H9 (cell line): ENCODE measurements around the gene ARHGAP15. TPM values are rescaled to one million over a fixed set of nuclear protein-coding genes. Genes with fewer than 3 reads are reported as not detected.

Experiments used
- DNase-seq: peaks from one replicate; pipeline ENCODE4 v3.0.0-alpha.2; 2017
- H2AFZ ChIP-seq: one replicate; pipeline ENCODE4 v1.6.1; 2013; ENCODE audit warnings: mild to moderate bottlenecking, low read length, control low read depth, moderate library complexity
- H2AK5ac ChIP-seq: 2 replicates; pipeline ENCODE4 v1.6.1; 2013; ENCODE audit warnings: low read length, control low read depth, mixed read lengths; ENCODE audit not compliant: insufficient read length
- H2BK120ac ChIP-seq: one replicate; pipeline ENCODE4 v1.6.1; 2013; ENCODE audit warnings: low read depth, mild to moderate bottlenecking, low read length, control low read depth, inconsistent platforms; ENCODE audit not compliant: poor library complexity, severe bottlenecking
- H2BK12ac ChIP-seq: 2 replicates; pipeline ENCODE4 v1.6.1; 2013; ENCODE audit warnings: low read length, control low read depth, mixed read lengths, low read depth; ENCODE audit not compliant: insufficient read length
- H2BK15ac ChIP-seq: 2 replicates; pipeline ENCODE4 v1.6.1; 2013; ENCODE audit warnings: low read depth, low read length, control low read depth
- H2BK20ac ChIP-seq: one replicate; pipeline ENCODE4 v1.6.1; 2013; ENCODE audit warnings: low read depth, mild to moderate bottlenecking, low read length, control low read depth, inconsistent platforms; ENCODE audit not compliant: poor library complexity, severe bottlenecking
- H2BK5ac ChIP-seq: 2 replicates; pipeline ENCODE4 v1.6.1; 2013; ENCODE audit warnings: low read length, control low read depth, mixed read lengths; ENCODE audit not compliant: insufficient read length
- H3K14ac ChIP-seq: 2 replicates; pipeline ENCODE4 v1.6.1; 2013; ENCODE audit warnings: low read length, control low read depth; ENCODE audit not compliant: insufficient read depth
- H3K18ac ChIP-seq: 2 replicates; pipeline ENCODE4 v1.6.1; 2013; ENCODE audit warnings: low read depth, mild to moderate bottlenecking, mixed read lengths, low read length, control low read depth; ENCODE audit not compliant: insufficient read length
- H3K23ac ChIP-seq: 2 replicates; pipeline ENCODE4 v1.6.1; 2013; ENCODE audit warnings: low read length, control low read depth, mixed read lengths, low read depth; ENCODE audit not compliant: insufficient read length
- H3K23me2 ChIP-seq: 2 replicates; pipeline ENCODE4 v1.6.1; 2013; ENCODE audit warnings: low read depth, mild to moderate bottlenecking, mixed read lengths, low read length, control low read depth; ENCODE audit not compliant: insufficient read length, poor library complexity, severe bottlenecking
- H3K27ac ChIP-seq: 2 replicates; pipeline ENCODE4 v1.5.1; 2013; ENCODE audit warnings: low read length, control low read depth, mixed read lengths, low read depth; ENCODE audit not compliant: insufficient read length
- H3K27me3 ChIP-seq: 2 replicates; pipeline ENCODE4 v1.6.1; 2013; ENCODE audit warnings: low read length, control low read depth, inconsistent platforms; ENCODE audit not compliant: insufficient read depth
- H3K4ac ChIP-seq: 2 replicates; pipeline ENCODE4 v1.6.1; 2013; ENCODE audit warnings: low read depth, mild to moderate bottlenecking, control low read depth, inconsistent platforms, low read length, moderate library complexity
- H3K4me1 ChIP-seq: 2 replicates; pipeline ENCODE4 v1.6.1; 2013; ENCODE audit warnings: low read length, control low read depth, inconsistent platforms; ENCODE audit not compliant: insufficient read depth
- H3K4me2 ChIP-seq: 2 replicates; pipeline ENCODE4 v1.6.1; 2013; ENCODE audit warnings: low read length, control low read depth, mixed read lengths; ENCODE audit not compliant: insufficient read length, insufficient read depth
- H3K56ac ChIP-seq: 2 replicates; pipeline ENCODE4 v1.6.1; 2013; ENCODE audit warnings: low read depth, mild to moderate bottlenecking, mixed read lengths, low read length, control low read depth; ENCODE audit not compliant: insufficient read length
- H3K79me1 ChIP-seq: 2 replicates; pipeline ENCODE4 v1.6.1; 2013; ENCODE audit warnings: low read depth, mild to moderate bottlenecking, moderate library complexity, low read length, control low read depth, inconsistent platforms; ENCODE audit not compliant: insufficient read depth, poor library complexity, severe bottlenecking
- H3K79me2 ChIP-seq: 2 replicates; pipeline ENCODE4 v1.6.1; 2013; ENCODE audit warnings: low read length, control low read depth, inconsistent platforms; ENCODE audit not compliant: insufficient read depth
- H3K9ac ChIP-seq: 2 replicates; pipeline ENCODE4 v1.6.1; 2013; ENCODE audit warnings: low read length, control low read depth, mixed read lengths; ENCODE audit not compliant: insufficient read length; ENCODE audit errors: extremely low read depth
- H3K9me3 ChIP-seq: one replicate; pipeline ENCODE4 v1.6.1; 2013; ENCODE audit warnings: low read depth, low read length, inconsistent platforms; ENCODE audit not compliant: control insufficient read depth
- H3T11ph ChIP-seq: one replicate; pipeline ENCODE4 v1.6.1; 2013; ENCODE audit warnings: mild to moderate bottlenecking, low read length, control low read depth, inconsistent platforms
- H4K20me1 ChIP-seq: one replicate; pipeline ENCODE4 v1.6.1; 2013; ENCODE audit not compliant: control insufficient read depth, insufficient read length, insufficient read depth
- H4K5ac ChIP-seq: 2 replicates; pipeline ENCODE4 v1.6.1; 2013; ENCODE audit warnings: low read depth, mild to moderate bottlenecking, mixed read lengths, low read length, control low read depth; ENCODE audit not compliant: insufficient read length
- H4K8ac ChIP-seq: replicated peaks from 2 replicates; pipeline ENCODE4 v1.6.1; 2013; ENCODE audit warnings: low read length, control low read depth, mixed read lengths, low read depth; ENCODE audit not compliant: insufficient read length
- H4K91ac ChIP-seq: 2 replicates; pipeline ENCODE4 v1.6.1; 2013; ENCODE audit warnings: low read depth, mild to moderate bottlenecking, moderate library complexity, mixed read lengths, low read length, control low read depth; ENCODE audit not compliant: insufficient read length
- H3K27ac Mint-ChIP-seq, 3 experiments: 2 replicates in 2 of 3; 3 replicates in 1 of 3; pipeline ENCODE4 v1.8.0; 2020 to 2021; ENCODE audit warnings: mixed read lengths in 3 of 3, mild to moderate bottlenecking in 1 of 3, moderate library complexity in 1 of 3
- H3K27me3 Mint-ChIP-seq: 2 replicates; pipeline ENCODE4 v1.8.0; 2021; ENCODE audit warnings: low read depth, mild to moderate bottlenecking, moderate library complexity, mixed read lengths
- H3K36me3 Mint-ChIP-seq, 3 experiments: 2 replicates in 2 of 3; 3 replicates in 1 of 3; pipeline ENCODE4 v1.8.0; 2020 to 2021; ENCODE audit warnings: low read depth in 3 of 3, mixed read lengths in 3 of 3; ENCODE audit not compliant: insufficient read depth in 1 of 3
- H3K4me1 Mint-ChIP-seq, 2 experiments: 2 replicates each; pipeline ENCODE4 v1.8.0; 2020; ENCODE audit warnings: mixed read lengths in 2 of 2
- H3K4me3 Mint-ChIP-seq, 2 experiments: 2 replicates in 1 of 2; 3 replicates in 1 of 2; pipeline ENCODE4 v1.8.0; 2020 to 2021; ENCODE audit warnings: mild to moderate bottlenecking in 2 of 2, mixed read lengths in 2 of 2, moderate library complexity in 1 of 2
- H3K9me3 Mint-ChIP-seq, 2 experiments: 2 replicates in 1 of 2; 3 replicates in 1 of 2; pipeline ENCODE4 v1.8.0; 2020; ENCODE audit warnings: mild to moderate bottlenecking in 2 of 2, mixed read lengths in 2 of 2, moderate library complexity in 1 of 2
- CTCF ChIP-seq: fragments of 200-600 bp; sonication (generic); conservative IDR thresholded peaks from 3 replicates; pipeline ENCODE4 v1.8.0; 2021; ENCODE audit warnings: antibody characterized with exemption, mild to moderate bottlenecking
- WGBS: extraction: QIAGEN DNeasy Blood & Tissue Kit; methylation state at CpG from one replicate; pipeline ENCODE4 v1.1.7; 2013; ENCODE audit warnings: missing lambda C conversion rate, low lambda C conversion rate, mixed read lengths; ENCODE audit not compliant: insufficient read length; ENCODE audit errors: extremely low coverage; 5-methylcytosine and 5-hydroxymethylcytosine counted together
- total RNA-seq: library from RNA; stranded (reverse); gene quantifications from 2 replicates; pipeline ENCODE4 v1.2.1, GENCODE V29; 2021

ARHGAP15 gene
- total RNA-seq, 1 experiment from 2014 or later: not detected

- no peak overlapping the region for H3K4ac ChIP-seq
- H3K18ac ChIP-seq: no peak overlapping the region
- H3K27ac ChIP-seq: peak overlapping the region; percentile 51
- H2BK12ac ChIP-seq: no peak overlapping the region
- Mint-ChIP-seq H3K4me1 (peaks cover 50 to 57% of the 10 kb centered on the region in 2 experiments), H3K27ac (peak overlapping the region; percentile 24 to 84 (median 55); a peak in 5 of 7 replicates), H3K36me3 (no peaks in the 10 kb centered on the region; a peak in 1 of 7 replicates), H3K27me3 (no peaks in the 10 kb centered on the region), H3K9me3 (no peaks in the 10 kb centered on the region), H3K4me3 (peak overlapping the region in 1 of 2 experiments; percentile 47; a peak in 2 of 5 replicates)
- no peak overlapping the region for H3K9ac ChIP-seq
- no peak overlapping the region for H2BK5ac ChIP-seq
- no peaks in the 10 kb centered on the region for H3K9me3 ChIP-seq
- peak overlapping the region; percentile 37 for H3K4me2 ChIP-seq
- H3K23ac ChIP-seq: no peak overlapping the region
- no peaks in the 10 kb centered on the region for H4K20me1 ChIP-seq
- no peak for DNase-seq
- peaks cover 9% of the 10 kb centered on the region; the same call in 1 of the 2 replicates for H3K4me1 ChIP-seq
- no peak overlapping the region for H3K56ac ChIP-seq
- no peak overlapping the region for H2AFZ ChIP-seq
- H3K79me2 ChIP-seq: no peaks in the 10 kb centered on the region
- no peaks in the 10 kb centered on the region for H3K23me2 ChIP-seq
- H4K91ac ChIP-seq: no peak overlapping the region
- no peak overlapping the region for H4K8ac ChIP-seq
- H3K14ac ChIP-seq: no peak overlapping the region
- H2BK15ac ChIP-seq: no peak overlapping the region
- no peak overlapping the region for H2BK120ac ChIP-seq
- H2AK5ac ChIP-seq: no peak overlapping the region
- no peak for TF ChIP-seq CTCF
- H3K27me3 ChIP-seq: no peaks in the 10 kb centered on the region
- no CpG with 5 or more reads among the region's 3 CpGs for whole genome bisulfite sequencing
- H3K79me1 ChIP-seq: no peaks in the 10 kb centered on the region
- H4K5ac ChIP-seq: no peak overlapping the region
- H3T11ph ChIP-seq: no peak overlapping the region
- H2BK20ac ChIP-seq: no peak overlapping the region
Measured at GRCh38 chr2:143608063-143608423, 478.8 kb downstream of the ARHGAP15 start.
